HG03432 (cell line): ENCODE results near the gene DNAJC3.
"Not testable (repeated sequence)": the region's sequence is repeated elsewhere in the genome, so short reads cannot be mapped to it uniquely, and the experiment has no call there.

ENCODE experiments used
- ATAC-seq: cut with Tn5 transposase; IDR thresholded peaks from one replicate; pipeline ENCODE4 v1.9.1; 2021; ENCODE audit warnings: mild to moderate bottlenecking, moderate library complexity; ENCODE audit not compliant: unreplicated experiment

Gene DNAJC3

DNA sequence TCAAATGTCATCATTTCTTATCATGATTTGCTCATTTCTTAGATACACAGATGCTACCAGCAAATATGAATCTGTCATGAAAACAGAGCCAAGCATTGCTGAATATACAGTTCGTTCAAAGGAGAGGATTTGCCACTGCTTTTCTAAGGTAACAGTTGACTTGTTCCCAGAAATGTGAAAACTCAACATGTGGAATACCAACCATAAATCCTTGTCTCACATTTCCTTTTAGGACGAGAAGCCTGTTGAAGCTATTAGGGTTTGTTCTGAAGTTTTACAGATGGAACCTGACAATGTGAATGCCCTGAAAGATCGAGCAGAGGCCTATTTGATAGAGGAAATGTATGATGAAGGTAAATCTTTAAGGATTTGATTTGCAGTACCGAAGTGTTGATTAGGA, 86.7 kb downstream of the DNAJC3 start:
- no peak for ATAC-seq

DNA sequence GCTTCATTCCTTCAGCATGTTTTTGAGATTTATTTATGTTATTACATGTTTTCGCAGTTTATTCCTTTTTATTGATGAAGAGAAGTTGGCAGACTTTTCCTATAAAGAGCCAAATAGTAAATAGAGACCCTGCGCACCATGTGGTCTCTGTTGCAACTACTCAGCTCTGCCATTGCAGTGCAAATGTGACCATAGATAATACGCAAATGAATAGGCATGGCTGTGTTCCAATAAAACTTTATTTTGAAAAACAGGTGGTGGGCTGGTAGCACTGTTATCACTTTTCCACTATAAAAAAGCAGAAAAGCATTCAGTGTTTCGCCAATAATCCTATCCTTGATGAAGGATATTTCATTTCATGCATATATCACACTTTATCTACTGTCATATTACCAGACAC, 95.0 kb downstream of the DNAJC3 start:
- no peak for ATAC-seq

DNA sequence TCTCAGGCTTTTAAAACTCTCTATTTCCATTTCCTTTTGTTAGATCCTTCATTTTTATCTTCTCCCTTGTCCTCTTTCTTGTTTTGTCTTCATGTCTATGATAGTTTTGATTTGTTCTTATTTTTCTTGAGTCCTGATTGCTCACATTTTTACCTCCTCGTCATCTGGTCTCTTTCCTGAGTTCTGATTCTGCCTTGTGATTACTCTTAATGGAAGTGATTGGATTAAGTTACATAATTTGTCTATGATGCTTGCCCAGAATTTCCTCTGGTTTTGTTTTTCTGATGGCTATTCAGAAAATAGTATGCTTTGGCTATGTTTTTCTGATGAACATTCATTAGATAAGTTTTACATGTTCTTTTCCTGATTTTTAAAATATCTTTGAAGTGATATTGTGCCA, 102.6 kb downstream of the DNAJC3 start:
- no peak for ATAC-seq

DNA sequence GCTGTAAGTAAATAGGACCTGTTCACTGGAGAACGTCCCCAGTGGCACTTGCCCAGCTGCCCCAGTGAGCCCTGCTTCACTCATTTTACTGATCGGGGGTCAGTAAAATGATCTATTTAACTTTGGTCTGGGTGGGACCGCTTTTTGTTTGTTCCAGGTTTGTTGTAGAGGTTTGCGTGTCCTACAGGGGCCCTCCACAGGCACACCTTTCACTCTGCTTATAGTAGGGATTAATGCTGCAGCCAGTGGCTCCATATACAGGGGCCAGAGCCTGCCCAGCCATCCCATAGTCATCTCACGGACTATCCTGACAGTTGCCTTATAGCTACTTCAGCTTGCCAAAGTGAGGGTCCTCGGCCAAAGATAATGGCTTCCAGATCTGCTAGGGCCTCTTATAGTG, 104.1 kb downstream of the DNAJC3 start:
- ATAC-seq: no peak

DNA sequence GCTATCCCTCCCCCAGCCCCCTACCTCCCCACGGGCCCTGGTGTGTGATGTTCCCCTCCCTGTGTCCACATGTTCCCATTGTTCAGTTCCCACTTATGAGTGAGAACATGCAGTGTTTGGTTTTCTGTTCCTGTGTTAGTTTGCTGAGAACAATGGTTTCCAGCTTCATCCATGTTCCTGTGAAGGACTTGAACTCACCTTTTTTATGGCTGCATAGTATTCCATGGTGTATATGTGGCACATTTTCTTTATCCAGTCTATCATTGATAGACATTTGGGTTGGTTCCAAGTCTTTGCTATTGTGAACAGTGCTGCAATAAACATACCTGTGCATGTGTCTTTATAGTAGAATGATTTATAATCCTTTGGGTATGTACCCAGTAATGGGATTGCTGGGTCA, 105.0 kb downstream of the DNAJC3 start:
- not testable (repeated sequence) for ATAC-seq

DNA sequence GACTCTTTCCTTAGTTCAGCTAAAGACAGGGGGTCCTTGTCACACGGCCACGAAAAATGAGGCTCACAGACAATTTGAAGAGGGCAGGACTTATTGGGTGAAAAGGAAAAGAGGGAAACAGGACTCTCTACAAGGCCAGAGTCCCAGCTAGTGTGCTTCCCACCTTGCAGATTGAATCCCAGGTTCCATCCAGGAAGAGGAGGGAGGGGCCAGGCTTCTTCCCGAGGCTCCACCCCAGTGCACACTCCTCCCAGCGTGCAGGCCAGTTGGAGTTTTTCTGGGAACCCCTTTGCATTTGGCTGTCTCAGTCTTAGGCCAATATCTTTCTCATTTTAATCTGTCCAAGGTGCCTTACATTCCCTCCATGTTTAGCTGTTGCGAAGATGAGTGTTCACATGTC, 106.8 kb downstream of the DNAJC3 start:
- no peak for ATAC-seq

DNA sequence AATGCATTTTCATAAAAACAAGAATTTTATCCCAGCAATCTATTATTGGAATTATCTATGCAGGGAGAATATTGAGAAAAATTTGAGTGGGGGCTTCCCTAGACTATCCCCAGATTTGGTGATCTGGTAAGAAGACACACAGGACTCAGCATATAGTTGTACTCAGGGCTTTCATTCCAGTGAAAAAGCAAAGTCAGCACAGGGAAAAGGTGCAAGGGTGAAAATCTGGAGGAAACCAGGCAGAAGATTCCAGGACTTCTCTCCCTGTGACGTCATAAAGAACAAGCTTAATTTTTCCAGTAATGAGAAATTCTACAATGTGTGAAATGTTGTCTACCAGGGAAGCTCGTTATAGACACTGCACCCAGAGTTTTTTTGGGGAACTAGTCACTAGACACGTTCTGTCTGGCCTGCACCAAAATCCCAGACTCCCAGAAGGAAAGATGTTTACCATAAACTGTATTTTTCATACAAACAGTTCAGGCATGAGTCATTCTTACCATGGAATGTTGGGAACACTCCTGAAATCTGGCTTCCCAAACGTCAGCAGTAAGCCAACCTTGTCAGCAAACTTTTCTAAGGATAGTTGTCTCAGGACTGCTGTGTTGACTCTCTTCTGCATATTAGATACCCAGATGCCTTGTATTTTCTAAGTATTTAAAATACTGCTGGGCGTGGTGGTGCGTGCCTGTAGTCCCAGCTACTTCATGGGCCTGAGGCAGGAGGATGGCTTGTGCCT, 107.4 kb downstream of the DNAJC3 start:
- no peak for ATAC-seq

DNA sequence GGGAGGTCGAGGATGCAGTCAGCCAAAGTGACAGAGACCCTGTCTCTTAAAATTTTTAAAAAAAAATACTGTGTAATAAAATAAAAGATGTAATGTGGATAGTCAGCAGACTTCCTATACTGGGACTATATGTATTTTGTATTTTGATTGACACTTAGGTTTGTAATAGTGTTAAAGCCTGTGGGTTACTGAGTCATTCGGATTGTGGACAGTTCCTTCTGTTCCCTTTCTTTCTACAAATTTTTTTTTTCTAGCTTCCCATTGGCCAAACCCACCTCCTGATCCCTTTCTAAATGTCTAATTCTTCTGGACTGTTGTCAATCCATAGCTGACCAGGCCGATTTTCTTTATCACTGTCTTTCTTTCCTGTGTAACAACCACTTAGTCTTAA, 108.0 kb downstream of the DNAJC3 start:
- ATAC-seq: no peak

DNA sequence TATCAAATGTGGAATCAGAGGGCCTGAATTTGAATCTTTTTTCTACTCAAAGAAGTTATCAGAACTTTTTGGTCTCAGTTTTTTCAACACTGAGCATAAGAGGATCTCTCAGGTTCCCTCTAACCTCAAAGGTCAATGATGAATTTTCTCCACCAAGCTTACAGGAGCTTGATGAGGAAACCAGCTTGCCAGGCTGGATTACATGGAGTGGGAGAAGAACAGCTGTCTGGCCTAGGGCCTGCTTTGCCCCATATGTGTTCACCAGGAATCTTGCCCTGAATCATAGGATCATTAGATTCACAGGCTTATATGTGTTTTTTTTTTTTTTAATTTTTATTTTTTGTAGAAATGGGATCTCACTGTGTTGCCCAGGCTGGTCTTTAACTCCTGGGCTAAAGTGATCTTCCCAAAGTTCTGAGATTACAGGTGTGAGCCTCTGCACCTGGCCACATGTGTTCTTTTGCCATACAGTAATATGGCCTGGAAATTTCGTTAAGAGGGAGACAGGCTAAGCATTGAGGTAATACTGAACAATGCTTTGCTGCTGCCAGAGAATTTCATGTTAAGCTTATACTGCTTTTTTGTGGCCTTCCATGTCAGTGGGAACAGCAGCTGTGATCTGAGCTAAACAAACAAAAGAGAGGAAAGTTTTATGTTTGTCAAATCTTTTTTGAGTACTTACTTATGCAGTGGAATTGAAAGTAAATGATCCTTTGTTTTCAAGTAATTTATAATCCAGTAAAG, 110.6 kb downstream of the DNAJC3 start:
- ATAC-seq: no peak

DNA sequence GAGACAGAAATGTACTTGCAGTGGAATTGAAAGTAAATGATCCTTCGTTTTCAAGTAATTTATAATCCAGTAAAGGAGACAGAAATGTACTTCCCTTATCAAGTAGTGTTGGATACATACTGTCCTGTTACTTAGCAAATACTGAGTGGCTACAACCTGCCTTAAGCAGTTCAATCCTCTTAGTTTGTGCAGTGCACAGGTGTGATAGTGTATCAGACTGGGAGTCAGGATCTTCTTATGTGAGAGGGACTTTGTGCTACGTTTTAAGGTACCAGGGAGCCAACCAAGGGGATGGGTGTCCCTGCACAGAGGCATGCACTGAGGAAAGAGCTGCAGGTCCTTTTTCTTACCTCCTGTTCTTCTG, 111.1 kb downstream of the DNAJC3 start:
- no peak for ATAC-seq

DNA sequence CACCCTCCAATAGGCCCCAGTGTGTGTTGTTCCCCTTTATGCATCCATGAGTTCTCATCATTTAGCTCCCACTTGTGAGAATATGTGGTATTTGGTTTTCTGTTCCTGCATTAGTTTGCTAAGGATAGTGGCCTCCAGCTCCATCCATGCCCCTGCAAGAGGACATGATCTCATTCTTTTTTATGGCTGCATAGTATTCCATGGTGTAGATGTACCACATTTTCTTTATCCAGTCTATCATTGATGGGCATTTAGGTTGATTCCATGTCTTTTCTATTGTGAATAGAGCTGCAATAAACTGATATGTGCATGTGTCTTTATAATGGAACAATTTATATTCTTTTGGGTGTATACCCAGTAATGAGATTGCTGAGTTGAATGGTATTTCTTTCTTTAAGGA, 112.4 kb downstream of the DNAJC3 start:
- not testable (repeated sequence) for ATAC-seq

DNA sequence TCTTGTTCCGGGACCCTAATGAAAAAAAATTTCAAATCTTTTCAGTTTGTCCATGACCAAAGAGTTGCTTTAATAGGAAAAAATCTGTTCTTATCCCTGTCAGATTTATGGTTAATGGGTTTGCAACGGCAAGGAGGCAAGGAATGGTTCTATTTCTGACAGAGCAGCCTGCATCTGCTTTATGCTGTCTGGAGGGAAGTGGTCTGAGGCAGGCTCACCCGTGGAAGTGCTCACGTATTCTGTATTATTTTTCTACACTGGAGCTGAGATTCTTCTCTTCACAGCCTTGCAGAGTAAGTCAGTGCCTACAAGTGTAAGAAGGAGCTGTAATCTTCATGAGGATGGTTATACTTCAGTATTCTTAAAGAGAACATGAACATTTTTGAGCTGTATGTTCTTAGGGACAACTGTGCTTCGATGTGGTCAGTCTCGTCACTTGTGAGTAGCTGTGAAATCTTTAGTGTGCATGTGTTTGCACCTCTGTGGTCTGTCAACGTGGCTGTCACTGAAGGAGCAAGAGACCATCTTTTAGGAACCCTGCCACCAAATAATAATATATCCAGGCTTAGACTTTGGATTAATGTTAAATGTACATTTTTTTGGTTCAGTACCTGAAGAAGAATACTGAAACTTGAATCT, 114.3 kb downstream of the DNAJC3 start:
- no peak for ATAC-seq

DNA sequence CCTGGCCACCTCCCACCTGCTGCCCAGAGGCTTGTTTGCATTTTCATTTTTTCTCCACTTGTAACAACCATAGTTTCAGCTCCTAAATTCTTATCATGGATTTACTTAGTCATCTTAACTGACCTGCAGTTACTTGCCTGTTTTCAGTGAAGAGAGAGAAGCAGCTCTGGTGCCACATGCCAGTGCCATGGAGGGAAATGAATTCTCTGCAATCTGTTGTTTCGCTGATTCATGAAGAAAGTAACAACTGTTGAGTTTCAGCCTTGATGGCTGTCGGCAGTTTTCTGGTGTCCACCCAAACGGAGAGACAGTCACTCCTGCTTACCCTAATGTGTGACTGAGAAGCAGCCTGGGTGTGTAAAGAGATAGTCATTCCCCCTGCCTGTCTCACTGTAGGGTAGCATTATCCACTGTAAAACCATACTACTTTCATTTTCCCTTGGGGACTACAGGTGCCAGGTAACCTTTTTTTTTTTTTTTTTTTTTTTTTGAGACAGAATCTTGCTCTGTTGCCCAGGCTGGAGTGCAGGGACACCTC, 116.1 kb downstream of the DNAJC3 start:
- ATAC-seq: no peak

DNA sequence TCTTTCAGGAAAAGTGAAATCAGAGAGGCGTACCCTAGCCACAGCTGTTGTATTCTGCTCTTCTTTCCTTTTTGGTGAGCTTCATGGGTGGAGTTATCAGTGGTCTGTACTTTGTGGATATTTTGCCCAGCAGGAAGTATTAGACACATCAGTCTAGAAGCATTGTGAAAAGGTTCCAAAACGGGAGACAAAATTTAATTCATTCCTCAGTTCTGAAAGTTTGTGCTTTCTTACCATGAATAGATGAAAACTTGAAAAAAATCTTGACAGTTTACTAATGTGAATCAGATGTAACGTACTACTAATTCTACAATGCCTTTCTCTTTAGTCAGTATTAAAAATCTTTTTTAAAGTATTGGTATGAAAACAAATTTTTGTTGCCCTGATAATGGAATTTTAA, 116.8 kb downstream of the DNAJC3 start:
- no peak for ATAC-seq

DNA sequence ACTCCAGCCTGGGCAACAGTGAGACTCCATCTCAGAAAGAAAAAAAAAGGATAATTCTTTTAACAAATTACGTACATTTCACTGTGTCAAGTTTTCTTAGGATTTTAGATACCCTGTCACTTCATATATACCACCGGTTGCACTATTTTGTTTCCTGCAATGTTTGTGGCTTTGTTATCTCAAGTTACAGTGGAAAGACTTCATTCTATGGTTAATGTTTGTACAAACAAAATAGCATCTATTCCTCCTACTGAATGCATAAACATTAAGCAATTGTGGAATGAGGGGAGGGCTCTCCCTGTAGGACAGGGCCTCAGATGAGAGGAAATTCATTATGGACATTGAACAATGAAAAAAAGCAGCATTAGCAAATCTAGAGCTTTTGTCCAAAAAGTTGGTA, 120.1 kb downstream of the DNAJC3 start:
- no peak for ATAC-seq

DNA sequence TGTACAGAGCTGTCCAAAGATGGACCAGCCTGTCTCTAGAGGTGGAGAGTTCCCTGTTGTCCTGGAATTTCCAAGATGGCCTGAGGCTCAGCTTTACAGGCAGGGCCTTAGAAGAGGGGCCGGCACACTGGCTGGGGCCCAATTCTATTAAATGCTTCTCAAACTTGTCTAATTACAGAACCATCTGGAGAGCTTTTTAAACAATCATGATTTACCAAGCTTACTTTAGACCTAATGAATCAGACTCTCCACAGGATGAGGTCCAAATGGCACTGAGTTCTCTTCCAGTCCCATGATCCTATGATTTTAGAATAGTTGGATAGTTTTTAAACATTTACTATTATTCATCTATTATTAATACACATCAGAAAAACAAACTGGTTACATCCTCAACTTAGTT, 123.5 kb downstream of the DNAJC3 start:
- no peak for ATAC-seq

DNA sequence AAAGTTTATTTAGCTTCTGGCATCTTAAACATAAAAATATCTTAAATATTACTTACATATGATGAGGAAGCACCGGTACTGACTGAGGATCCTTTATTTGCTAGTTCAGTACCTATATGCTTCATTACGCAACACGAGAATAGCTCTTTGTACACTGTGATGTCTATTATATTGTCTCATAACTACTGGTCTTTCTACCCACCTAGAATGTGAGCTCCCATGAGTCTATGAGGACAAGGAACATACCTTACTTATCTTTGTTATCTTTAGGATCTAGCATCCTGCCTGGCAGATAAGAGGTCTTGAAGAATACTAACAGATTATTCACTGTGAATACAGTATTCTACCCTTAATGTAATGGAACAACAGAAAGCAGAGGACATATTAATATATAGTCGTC, 124.9 kb downstream of the DNAJC3 start:
- no peak for ATAC-seq

DNA sequence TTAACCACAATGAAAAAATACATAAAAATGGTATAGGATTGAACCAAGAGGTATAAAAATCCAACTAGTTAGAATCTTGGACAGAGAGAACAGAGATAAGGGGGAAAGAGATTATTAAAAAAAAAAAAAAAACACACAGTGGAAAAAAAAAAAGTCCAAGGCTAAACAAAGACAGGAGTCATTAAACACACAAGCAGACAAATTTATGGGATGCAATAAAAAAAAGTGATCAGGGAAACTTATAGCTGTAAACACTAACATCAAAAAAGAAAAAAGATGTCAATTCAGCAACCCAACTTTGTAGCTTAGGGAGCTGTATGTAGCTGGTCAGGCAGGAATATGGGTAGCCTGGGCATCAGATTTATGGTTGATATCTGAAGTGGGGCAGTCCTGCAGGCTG, 129.0 kb downstream of the DNAJC3 start:
- no peak for ATAC-seq

DNA sequence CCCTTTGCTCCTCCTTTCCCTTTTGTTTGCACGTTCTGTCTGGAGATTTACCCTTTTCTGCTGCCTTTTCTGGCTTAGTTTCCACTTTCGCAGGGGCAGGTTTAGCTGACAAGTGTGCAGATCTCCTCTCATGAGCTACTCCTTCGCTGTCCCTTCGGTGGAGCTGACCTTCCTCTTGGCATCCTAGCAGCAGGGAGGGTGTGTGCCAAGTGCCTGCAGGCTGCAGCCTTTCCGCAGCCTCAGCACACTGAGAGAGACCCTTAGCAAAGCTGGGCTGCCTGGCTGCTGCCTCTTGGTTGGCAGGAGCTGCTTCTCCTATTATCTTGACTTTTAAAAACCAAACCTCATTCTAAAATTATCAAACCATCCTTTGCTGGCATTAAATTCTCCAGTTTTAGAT, 132.5 kb downstream of the DNAJC3 start:
- ATAC-seq: no peak

DNA sequence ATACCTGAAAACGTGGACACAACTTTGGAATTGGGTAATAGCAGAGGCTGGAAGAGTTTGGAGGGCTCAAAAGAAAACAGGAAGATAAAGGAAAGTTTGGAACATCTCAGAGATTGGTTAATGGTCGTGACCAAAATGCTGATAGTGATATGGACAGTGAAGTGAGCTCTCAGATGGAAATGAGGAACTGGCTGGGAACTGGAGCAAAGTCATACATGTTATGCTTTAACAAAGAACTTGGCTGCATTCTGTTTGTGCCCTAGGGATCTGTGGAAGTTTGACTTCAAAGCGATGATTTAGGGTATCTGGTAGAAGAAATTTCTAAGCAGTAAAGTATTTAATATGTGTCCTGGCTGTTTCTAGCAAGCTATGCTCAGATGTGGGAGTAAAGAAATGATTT, 136.2 kb downstream of the DNAJC3 start:
- ATAC-seq: no peak

DNA sequence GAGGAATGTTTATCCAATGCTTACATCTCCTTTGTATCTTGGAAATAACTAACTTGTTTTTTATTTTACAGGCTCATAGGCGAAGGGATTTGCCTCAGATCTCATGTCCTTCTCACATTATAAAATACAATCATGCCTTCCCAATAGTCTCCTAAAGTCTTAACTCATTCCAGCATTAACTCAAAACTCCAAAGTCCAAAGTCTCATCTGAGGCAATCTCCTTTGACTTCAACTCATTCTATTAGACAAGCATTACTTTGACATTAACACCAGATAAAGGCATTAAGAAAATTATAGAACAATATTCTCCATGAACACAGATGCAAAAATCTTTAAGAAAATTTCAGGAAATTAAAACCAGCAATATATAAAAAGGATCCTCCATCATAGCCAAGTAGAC, 137.6 kb downstream of the DNAJC3 start:
- ATAC-seq: no peak

DNA sequence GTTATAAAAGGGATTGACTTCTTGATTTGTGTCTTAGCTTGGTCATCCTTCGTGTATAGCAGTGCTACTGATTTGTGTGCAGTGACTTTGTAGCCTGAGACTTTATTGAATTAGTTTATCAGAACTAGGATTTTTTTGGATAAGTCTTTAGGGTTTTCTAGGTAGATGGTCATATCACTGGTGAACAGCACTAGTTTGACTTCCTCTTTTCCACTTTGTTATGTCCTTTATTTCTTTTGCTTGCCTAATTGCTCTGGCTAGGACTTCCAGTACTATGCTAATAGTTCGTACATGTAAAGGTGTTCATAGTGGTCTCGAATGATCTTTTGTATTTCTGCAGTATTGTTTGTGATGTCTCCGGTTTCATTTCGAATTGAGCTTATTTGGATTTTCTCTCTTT, 145.4 kb downstream of the DNAJC3 start:
- no peak for ATAC-seq
